HG02678 (cell line): ENCODE results near the gene PSMG4.

Experiments used
- ATAC-seq: cut with Tn5 transposase; IDR thresholded peaks from one replicate; pipeline ENCODE4 v1.9.1; 2021; ENCODE audit warnings: mild to moderate bottlenecking, moderate library complexity; ENCODE audit not compliant: unreplicated experiment

The PSMG4 gene

GRCh38 chr6:3288711-3289663 lies 30.2 kb downstream of the PSMG4 start:
- ATAC-seq: no peak

GRCh38 chr6:3289664-3290055 lies 30.9 kb downstream of the PSMG4 start:
- ATAC-seq: no peak

GRCh38 chr6:3290149-3290930 lies 31.6 kb downstream of the PSMG4 start:
- no peak for ATAC-seq

- no peak for ATAC-seq
Observed at GRCh38 chr6:3290931-3291211, 32.1 kb downstream of the PSMG4 start.

GRCh38 chr6:3291346-3291745 lies 32.6 kb downstream of the PSMG4 start:
- no peak for ATAC-seq

- ATAC-seq: no peak
Observed at GRCh38 chr6:3291987-3292386, 33.2 kb downstream of the PSMG4 start.

- no peak for ATAC-seq
Observed at GRCh38 chr6:3292431-3293197, 33.9 kb downstream of the PSMG4 start.

- no peak for ATAC-seq
Observed at GRCh38 chr6:3293271-3294155, 34.8 kb downstream of the PSMG4 start.

- no peak for ATAC-seq
Observed at GRCh38 chr6:3294396-3294795, 35.6 kb downstream of the PSMG4 start.

- ATAC-seq: no peak
Observed at GRCh38 chr6:3294921-3295871, 36.4 kb downstream of the PSMG4 start.

GRCh38 chr6:3296078-3296477 lies 37.3 kb downstream of the PSMG4 start:
- no peak for ATAC-seq

- no peak for ATAC-seq
Observed at GRCh38 chr6:3296537-3296936, 37.8 kb downstream of the PSMG4 start.

GRCh38 chr6:3297006-3297405 lies 38.3 kb downstream of the PSMG4 start:
- no peak for ATAC-seq

GRCh38 chr6:3297909-3298308 lies 39.2 kb downstream of the PSMG4 start:
- ATAC-seq: no peak

GRCh38 chr6:3299221-3299620 lies 40.5 kb downstream of the PSMG4 start:
- no peak for ATAC-seq

GRCh38 chr6:3301506-3301905 lies 42.8 kb downstream of the PSMG4 start:
- ATAC-seq: no peak

- ATAC-seq: no peak
Observed at GRCh38 chr6:3303795-3304411, 45.2 kb downstream of the PSMG4 start.

- no peak for ATAC-seq
Observed at GRCh38 chr6:3304500-3305215, 45.9 kb downstream of the PSMG4 start.
